Stimulated activated memory B cell treated with anti-CD40 and anti-IgM and Interleukin-4, amounts not matched to agents 10 μg/mL and 1 μg/mL and 100 μg/mL, for 72 hours (primary cell): ENCODE measurements around the gene PARD3.

Experiments used
- ATAC-seq: fragments of 150-1000 bp; cut with Tn5 transposase; 2 replicates; pipeline ENCODE4 v1.10.0; 2021
- H3K27ac Mint-ChIP-seq: one replicate; pipeline ENCODE4 v1.8.0; 2022; ENCODE audit warnings: mild to moderate bottlenecking, mixed read lengths
- H3K27me3 Mint-ChIP-seq: one replicate; pipeline ENCODE4 v1.8.0; 2022; ENCODE audit warnings: mixed read lengths
- H3K36me3 Mint-ChIP-seq: one replicate; pipeline ENCODE4 v1.8.0; 2022; ENCODE audit warnings: mixed read lengths
- H3K4me1 Mint-ChIP-seq: one replicate; pipeline ENCODE4 v1.8.0; 2022; ENCODE audit warnings: mixed read lengths
- H3K4me3 Mint-ChIP-seq: one replicate; pipeline ENCODE4 v1.8.0; 2022; ENCODE audit warnings: mild to moderate bottlenecking, moderate library complexity, mixed read lengths
- H3K9me3 Mint-ChIP-seq: one replicate; pipeline ENCODE4 v1.8.0; 2022; ENCODE audit warnings: mixed read lengths

PARD3 gene

DNA sequence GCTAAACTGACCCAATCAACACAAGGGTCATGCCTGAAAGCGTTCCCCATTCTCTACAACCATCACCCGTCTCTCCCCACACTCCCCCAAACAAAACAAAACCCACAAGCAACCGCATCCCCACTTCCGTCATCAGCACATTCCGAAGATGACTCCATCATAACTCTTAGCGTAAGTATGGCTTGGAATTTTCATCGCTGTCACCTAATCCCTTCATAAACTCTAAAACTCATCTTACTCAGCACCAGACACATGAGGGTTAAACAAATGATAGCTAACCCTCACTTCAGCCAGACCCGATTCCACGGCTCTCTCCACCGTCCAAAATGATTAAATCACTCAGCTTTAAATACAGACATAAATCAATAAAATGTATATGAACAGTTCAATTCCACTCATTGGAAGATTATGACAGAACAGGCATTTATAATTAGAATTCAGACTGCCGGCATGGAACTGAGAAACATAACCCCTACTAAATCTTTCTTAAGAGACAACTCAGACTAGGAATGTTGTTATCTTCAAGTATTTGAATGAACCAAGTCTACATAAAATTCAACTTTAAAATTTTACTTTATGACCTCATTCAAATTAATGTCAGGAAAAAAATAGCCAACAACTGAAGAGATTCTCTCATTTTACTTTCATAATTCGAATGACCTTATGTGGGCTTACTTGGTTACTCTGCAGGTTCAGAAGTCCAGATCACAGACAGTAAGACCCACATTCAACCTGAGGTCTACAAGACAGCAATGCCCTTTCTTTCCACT is 215.9 kb downstream of the PARD3 start:
- H3K4me3 Mint-ChIP-seq, result no peak overlapping the region
- no peak for ATAC-seq
- H3K36me3 Mint-ChIP-seq, result no peaks in the 10 kb centered on the region
- H3K27me3 Mint-ChIP-seq, result no peaks in the 10 kb centered on the region
- no peaks in the 10 kb centered on the region for H3K9me3 Mint-ChIP-seq
- H3K4me1 Mint-ChIP-seq, result no peaks in the 10 kb centered on the region
- no peak overlapping the region for H3K27ac Mint-ChIP-seq

DNA sequence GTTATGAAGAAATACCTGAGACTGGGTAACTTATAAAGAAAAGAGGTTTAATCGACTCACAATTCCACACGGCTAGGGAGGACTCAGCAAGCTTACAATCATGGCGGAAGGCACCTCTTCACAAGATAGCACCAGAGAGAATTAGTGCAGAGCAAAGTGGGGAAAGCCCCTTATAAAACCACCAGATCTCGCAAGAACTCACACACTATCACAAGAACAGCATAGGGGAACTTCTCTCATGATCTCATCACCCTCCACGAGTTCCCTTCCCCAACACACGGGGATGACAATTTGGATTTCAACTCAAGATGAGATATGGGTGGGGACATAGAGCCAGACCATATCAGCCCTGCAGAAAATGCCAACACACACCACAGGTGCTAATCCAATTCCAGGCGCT is 218.7 kb downstream of the PARD3 start:
- Mint-ChIP-seq H3K36me3 (no peaks in the 10 kb centered on the region), H3K27me3 (no peaks in the 10 kb centered on the region), H3K4me1 (no peaks in the 10 kb centered on the region), H3K27ac (no peak overlapping the region), H3K4me3 (no peak overlapping the region), H3K9me3 (no peaks in the 10 kb centered on the region)
- ATAC-seq, result no peak

DNA sequence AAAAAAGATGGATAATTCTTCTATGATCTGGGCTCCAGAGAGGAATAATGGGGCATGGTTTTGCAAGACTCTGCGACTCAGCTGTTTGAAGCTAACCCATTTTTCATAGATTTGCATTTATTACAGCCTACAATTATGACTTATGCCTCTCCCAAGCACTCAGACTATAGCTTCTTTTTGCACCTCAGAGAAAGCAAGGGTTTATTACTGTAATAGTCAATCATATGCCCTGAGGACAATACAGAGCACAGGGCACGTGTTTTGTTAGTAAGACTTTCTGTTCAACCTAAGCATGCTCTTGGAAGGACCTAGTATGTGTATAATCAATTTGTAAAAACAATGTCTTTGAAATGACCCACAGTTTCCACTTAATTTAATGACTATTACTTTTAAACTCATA is 221.2 kb downstream of the PARD3 start:
- Mint-ChIP-seq H3K27ac (no peak overlapping the region), H3K36me3 (no peaks in the 10 kb centered on the region), H3K4me1 (no peaks in the 10 kb centered on the region), H3K9me3 (no peaks in the 10 kb centered on the region), H3K4me3 (no peak overlapping the region), H3K27me3 (no peaks in the 10 kb centered on the region)
- no peak for ATAC-seq

DNA sequence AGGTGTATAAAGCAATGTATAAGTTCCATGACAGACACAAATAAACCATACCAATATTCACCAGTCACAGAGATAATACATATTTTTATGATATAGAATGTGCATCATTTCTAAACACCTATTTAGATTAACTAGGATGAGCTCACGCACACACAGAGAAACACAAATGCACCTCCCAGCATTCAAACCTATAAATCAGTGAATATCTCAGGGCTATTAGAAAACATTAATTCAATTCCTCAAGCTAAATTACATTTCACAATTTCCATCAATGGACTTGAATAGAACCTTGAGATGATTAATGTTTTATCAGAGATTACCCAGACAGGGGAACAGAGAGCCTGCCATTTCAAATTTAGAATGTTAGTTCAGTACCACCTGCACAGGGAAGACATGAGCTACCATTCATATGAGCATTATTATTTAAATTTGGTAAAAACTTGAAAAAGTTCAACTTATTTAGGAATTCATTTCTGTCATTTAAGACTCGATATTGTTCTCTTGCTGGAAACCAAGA is 221.7 kb downstream of the PARD3 start:
- no peaks in the 10 kb centered on the region for H3K36me3 Mint-ChIP-seq
- H3K4me3 Mint-ChIP-seq, result no peak overlapping the region
- H3K9me3 Mint-ChIP-seq, result no peaks in the 10 kb centered on the region
- no peaks in the 10 kb centered on the region for H3K4me1 Mint-ChIP-seq
- H3K27me3 Mint-ChIP-seq, result no peaks in the 10 kb centered on the region
- no peak overlapping the region for H3K27ac Mint-ChIP-seq
- no peak for ATAC-seq

DNA sequence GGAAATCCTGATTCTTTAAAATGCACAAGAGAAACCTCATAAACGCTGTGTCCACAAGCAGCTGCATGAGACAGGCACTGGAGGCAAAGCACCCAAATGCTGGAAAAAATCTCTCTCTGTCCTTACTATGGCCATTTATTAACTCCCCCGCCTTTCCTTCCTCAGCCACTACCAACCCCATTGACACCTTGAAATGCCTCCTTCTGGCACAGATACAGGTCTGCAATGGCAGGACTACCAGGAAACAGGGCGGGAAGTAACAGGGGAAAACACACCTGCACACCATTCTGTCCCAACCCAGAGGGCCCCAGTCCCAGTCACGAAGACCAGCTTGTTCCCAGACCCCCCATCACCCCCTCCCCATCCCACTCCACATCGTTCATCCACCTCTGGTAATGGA is 224.3 kb downstream of the PARD3 start:
- Mint-ChIP-seq H3K9me3 (no peaks in the 10 kb centered on the region), H3K36me3 (no peaks in the 10 kb centered on the region), H3K27me3 (no peaks in the 10 kb centered on the region), H3K4me3 (no peak overlapping the region), H3K27ac (no peak overlapping the region), H3K4me1 (no peaks in the 10 kb centered on the region)
- ATAC-seq, result no peak

DNA sequence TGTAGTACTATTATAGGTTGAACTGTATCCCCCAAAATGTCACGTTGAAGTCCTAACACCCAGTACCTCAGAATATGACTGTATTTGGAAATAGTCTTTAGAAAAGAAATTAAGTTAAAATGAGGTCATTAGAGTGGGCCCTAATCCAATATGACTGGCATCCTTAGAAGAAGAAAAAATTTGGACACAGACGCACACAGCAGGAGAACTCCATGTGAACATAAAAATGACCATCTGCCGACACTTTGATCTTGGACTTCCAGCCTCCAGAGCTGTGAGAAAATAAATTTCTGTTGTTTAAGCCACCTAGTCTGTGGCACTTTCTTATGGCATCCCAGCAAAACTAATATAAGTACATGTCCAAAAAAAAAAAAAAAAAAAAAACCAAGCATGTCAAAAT is 225.8 kb downstream of the PARD3 start:
- H3K27ac Mint-ChIP-seq, result no peak overlapping the region
- H3K27me3 Mint-ChIP-seq, result no peaks in the 10 kb centered on the region
- no peak for ATAC-seq
- H3K4me3 Mint-ChIP-seq, result no peak overlapping the region
- H3K4me1 Mint-ChIP-seq, result no peaks in the 10 kb centered on the region
- no peaks in the 10 kb centered on the region for H3K9me3 Mint-ChIP-seq
- no peaks in the 10 kb centered on the region for H3K36me3 Mint-ChIP-seq

DNA sequence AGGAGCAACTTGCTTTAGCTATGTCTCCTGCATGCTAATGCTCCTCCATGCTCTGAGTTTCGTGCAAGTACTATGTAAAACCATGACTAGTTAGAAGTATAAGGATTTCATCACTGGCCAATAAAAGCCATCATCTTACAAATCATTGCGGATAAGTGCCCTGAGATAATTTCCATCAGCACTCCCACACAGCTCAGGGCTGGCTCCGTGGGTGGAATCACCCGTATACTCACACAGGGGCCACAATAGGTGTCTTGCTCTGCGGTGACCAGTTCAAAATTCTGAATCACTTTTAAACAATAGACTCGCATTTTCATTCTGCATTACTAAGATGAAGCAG is 227.4 kb downstream of the PARD3 start:
- no peaks in the 10 kb centered on the region for H3K9me3 Mint-ChIP-seq
- H3K36me3 Mint-ChIP-seq, result no peaks in the 10 kb centered on the region
- no peak for ATAC-seq
- H3K4me1 Mint-ChIP-seq, result no peaks in the 10 kb centered on the region
- no peak overlapping the region for H3K4me3 Mint-ChIP-seq
- H3K27ac Mint-ChIP-seq, result no peak overlapping the region
- H3K27me3 Mint-ChIP-seq, result no peaks in the 10 kb centered on the region

DNA sequence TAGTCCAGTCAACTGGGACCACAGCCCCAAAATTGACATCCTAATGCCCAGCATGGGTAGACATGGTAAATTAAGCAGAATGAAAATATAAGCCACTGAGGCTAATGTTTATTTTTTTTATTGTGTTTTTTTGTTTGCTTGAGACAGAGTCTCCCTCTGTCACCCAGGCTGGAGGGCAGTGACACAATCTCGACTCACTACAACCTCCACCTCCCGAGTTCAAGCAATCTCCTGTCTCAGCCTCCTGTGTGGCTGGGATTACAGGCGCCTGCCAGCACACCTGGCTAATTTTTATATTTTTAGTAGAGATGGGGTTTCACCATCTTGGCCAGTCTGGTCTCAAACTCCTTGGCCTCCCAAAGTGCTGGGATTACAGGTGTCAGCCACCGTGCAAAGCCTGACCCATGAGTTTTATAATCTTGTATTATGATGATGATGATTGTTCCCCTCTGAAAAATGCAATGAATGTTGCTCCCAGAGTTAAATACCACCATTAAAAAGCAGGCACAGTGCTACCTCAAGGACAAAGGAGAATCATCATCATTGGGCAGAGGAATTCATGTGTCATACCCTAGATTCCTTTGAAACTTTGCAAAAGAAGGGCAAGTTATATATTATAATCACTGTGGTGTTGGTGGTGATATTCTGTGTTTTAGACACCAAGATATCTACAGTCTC is 228.0 kb downstream of the PARD3 start:
- no peak overlapping the region for H3K4me3 Mint-ChIP-seq
- no peaks in the 10 kb centered on the region for H3K27me3 Mint-ChIP-seq
- no peak overlapping the region for H3K27ac Mint-ChIP-seq
- H3K36me3 Mint-ChIP-seq, result no peaks in the 10 kb centered on the region
- no peaks in the 10 kb centered on the region for H3K9me3 Mint-ChIP-seq
- H3K4me1 Mint-ChIP-seq, result no peaks in the 10 kb centered on the region
- ATAC-seq, result no peak

DNA sequence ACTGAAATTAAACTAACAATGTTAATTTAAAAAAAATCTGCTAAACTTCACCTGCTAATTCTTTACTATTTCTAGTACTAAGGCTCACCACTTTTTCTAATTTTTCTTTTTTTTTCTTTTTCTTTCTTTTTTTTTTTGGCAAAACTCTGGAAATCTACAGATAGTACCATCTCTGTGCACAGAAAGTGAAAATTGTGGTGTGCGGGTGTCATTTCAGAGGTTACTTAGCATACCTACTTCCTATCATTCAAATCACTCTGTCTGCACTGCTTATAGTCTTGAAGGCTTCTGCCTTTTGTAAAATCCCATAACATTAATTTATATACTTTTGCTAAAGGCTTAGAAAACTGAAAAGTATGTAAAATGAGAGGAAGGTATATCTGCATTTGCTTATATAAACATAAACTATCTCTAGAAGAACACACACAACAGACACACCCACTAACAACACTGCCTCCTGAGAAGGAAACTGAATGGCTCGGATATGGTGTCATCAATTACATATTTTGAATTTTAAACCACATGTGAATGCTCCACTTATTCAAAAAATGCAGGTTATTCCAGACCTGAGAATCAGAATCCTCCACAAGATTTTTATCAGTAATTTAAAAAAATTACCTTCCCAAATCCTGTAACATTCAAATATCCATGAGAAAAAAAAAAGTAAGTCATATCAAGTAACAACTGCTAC is 229.5 kb downstream of the PARD3 start:
- no peaks in the 10 kb centered on the region for H3K4me1 Mint-ChIP-seq
- H3K9me3 Mint-ChIP-seq, result no peaks in the 10 kb centered on the region
- no peak overlapping the region for H3K27ac Mint-ChIP-seq
- no peak for ATAC-seq
- no peaks in the 10 kb centered on the region for H3K36me3 Mint-ChIP-seq
- H3K27me3 Mint-ChIP-seq, result no peaks in the 10 kb centered on the region
- H3K4me3 Mint-ChIP-seq, result no peak overlapping the region

DNA sequence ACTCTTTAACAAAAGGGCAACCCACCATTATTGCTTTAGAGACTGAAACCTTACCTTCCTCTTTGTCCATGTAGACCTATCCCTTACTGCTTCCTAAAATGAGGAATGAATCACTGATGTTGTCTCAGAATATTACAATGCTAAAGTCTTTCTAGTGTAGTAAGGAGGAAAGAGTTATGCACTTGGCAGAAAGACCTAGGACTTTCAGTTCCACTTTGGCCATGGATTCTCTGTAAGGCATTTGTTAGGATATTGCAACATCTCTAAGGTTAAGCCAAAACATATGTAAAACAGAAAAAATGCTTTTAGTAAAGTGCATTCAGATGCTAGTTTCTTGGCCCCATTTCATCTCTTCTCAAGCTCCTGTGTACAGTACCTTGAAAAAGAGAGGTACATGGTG is 230.9 kb downstream of the PARD3 start:
- no peak for ATAC-seq
- H3K4me3 Mint-ChIP-seq, result no peak overlapping the region
- H3K27me3 Mint-ChIP-seq, result no peaks in the 10 kb centered on the region
- no peaks in the 10 kb centered on the region for H3K4me1 Mint-ChIP-seq
- no peak overlapping the region for H3K27ac Mint-ChIP-seq
- H3K9me3 Mint-ChIP-seq, result no peaks in the 10 kb centered on the region
- H3K36me3 Mint-ChIP-seq, result no peaks in the 10 kb centered on the region

DNA sequence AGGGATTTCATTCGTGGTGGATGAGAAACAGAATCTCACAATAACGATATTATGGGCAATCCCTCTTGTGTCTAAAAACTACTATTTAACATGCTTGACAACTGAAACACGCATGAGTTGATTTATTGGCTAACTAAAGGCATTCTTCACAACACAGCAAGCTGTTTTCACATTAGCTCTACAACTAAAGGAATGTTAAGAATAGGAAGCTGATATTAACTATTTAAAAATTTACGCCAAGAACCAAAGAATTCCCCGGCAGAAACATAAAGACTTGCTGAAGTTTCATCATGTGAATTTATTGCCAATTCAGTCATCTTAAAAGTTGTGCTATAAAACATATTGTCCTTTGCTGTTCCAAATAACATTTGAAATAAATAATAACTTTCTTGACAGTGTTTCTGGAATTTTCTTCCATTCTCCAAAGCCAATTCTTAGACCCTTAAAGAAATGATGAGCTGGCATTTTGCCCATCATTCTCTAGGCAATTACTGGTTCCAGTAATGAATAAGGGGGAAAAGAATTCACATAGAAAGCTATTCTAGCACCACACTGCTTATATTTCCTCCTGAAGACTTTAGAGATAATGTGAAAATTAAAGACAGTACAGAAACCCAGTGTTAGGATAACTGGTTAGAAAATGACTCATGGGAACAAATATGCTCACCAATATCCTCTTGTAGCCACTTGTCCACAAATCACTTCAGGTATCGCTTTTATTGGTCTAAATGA is 233.1 kb downstream of the PARD3 start:
- Mint-ChIP-seq H3K27me3 (no peaks in the 10 kb centered on the region), H3K4me1 (no peaks in the 10 kb centered on the region), H3K9me3 (no peaks in the 10 kb centered on the region), H3K36me3 (no peaks in the 10 kb centered on the region), H3K4me3 (no peak overlapping the region), H3K27ac (no peak overlapping the region)
- no peak for ATAC-seq

DNA sequence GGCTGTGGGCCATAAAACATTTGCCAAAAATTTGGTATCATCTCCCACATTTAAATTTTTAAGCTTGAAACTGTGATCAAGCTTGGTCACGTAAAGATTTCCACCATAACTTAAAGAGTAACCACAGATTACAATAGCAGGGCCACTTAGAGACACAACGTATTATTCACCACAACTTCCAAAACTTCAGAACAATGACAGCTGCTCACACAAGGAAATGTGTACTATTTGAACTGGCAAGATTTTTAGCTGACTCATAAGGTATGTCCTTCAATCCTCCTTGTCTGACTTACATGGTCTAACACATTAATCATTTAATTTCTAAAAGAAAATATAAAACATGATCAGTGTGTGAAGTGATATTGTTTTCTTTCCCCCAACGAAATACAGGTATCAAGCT is 234.5 kb downstream of the PARD3 start:
- no peak for ATAC-seq
- H3K36me3 Mint-ChIP-seq, result no peaks in the 10 kb centered on the region
- H3K27me3 Mint-ChIP-seq, result no peaks in the 10 kb centered on the region
- H3K4me3 Mint-ChIP-seq, result no peak overlapping the region
- H3K27ac Mint-ChIP-seq, result no peak overlapping the region
- H3K9me3 Mint-ChIP-seq, result no peaks in the 10 kb centered on the region
- no peaks in the 10 kb centered on the region for H3K4me1 Mint-ChIP-seq

DNA sequence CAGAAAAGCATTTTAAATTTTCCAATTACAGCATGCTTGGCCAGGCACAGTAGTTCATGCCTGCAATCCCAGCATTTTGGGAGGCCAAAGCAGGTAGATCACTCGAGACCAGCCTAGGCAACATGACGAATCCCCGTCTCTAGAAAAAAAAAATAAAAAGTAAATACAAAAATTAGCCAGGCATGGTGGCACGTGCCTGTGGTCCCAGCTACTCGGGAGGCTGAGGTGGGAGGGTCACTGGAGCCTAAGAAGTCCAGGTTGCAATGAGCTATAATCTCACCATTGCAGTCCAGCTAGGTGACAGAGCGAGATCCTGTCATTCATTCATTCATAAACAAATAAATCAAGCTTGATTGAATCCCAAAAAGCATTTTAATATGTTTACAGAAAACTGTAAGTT is 234.9 kb downstream of the PARD3 start:
- Mint-ChIP-seq H3K9me3 (no peaks in the 10 kb centered on the region), H3K4me3 (no peak overlapping the region), H3K27me3 (no peaks in the 10 kb centered on the region), H3K4me1 (no peaks in the 10 kb centered on the region), H3K27ac (no peak overlapping the region), H3K36me3 (no peaks in the 10 kb centered on the region)
- no peak for ATAC-seq

DNA sequence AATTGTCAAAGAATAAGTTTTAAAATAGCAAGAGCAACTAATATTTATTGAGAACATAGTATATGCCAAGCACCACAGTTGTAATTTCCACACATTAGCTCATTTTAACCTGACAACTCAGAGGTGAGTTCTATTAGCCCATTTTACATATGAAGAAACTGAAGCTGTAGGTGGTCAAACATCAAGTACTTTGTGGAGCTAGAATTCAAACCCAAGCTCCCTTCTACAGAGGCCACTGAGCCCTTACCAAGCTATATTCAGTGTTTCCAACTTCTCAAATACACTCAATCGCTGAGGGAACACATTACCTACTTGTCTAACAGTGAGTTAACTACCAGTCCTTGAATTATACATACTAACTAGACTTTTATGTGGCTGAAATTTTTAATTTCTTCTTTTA is 236.6 kb downstream of the PARD3 start:
- Mint-ChIP-seq H3K27ac (no peak overlapping the region), H3K36me3 (no peaks in the 10 kb centered on the region), H3K27me3 (no peaks in the 10 kb centered on the region), H3K4me3 (no peak overlapping the region), H3K9me3 (peaks cover 3% of the 10 kb centered on the region), H3K4me1 (no peaks in the 10 kb centered on the region)
- ATAC-seq, result no peak

DNA sequence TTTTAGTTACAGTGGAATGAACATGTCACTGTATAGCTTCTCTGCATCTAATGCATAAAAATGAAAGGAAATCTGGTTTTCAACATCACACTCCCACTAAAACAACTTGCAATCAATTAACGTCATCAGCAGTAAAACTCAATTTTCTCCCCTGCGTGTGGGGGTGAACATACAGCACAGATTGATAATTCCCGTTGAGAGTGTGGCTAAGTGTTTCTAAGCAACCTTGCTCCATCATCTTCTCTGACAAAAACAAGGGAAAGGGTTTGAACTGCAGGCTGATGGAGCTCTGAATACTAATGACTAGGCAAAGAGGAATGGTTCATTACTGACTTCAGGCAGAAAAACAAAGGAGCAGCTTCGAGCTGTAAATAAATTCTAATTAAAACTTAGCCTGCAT is 238.3 kb downstream of the PARD3 start:
- H3K27me3 Mint-ChIP-seq, result no peaks in the 10 kb centered on the region
- H3K9me3 Mint-ChIP-seq, result peaks cover 3% of the 10 kb centered on the region
- no peaks in the 10 kb centered on the region for H3K4me1 Mint-ChIP-seq
- H3K4me3 Mint-ChIP-seq, result no peak overlapping the region
- H3K27ac Mint-ChIP-seq, result no peak overlapping the region
- no peak for ATAC-seq
- no peaks in the 10 kb centered on the region for H3K36me3 Mint-ChIP-seq
